HepG2 (cell line): ENCODE results near the gene TIMM44. TPM values are rescaled to one million over a fixed set of nuclear protein-coding genes. Genes with fewer than 3 reads are reported as not detected.

ENCODE experiments used
- ATAC-seq: fragments of 200-7000 bp; cut with Tn5 transposase; 3 replicates; pipeline ENCODE4 v1.9.1; 2020; ENCODE audit warnings: mild to moderate bottlenecking, moderate library complexity
- BruUV-seq: library from RNA; stranded (reverse); fragments of 400-500 nt; replicated peaks from 2 replicates; lab custom pipeline; 2021; lab: Mats Ljungman, UMichigan
- CTCF ChIA-PET: fragments of 300-600 bp; formaldehyde crosslinking; extraction: SDS; loops from one replicate; lab custom pipeline; 2021; ENCODE audit warnings: low total read pairs, inconsistent platforms, low intra/inter-chr PET ratio; lab: Yijun Ruan, JAX
- POLR2A ChIA-PET: fragments of 350-600 bp; sonication (Branson Sonifier 250); formaldehyde crosslinking; loops from one replicate; lab custom pipeline; 2020; ENCODE audit warnings: antibody characterized with exemption, inconsistent platforms; lab: Yijun Ruan, JAX
- DNase-seq: peaks from one replicate; pipeline ENCODE4 v3.0.0-alpha.2; 2015; ENCODE audit warnings: low spot score
- FAIRE-seq: peaks from 3 replicates; lab custom pipeline; 2011; peaks lifted over from hg19 to GRCh38; lab: Jason Lieb, UNC
- H2AFZ ChIP-seq: one replicate; pipeline ENCODE4 v1.6.1; 2011; ENCODE audit warnings: low read length, inconsistent platforms
- H3K27ac ChIP-seq: fragments of 300-600 bp; 3 replicates; pipeline ENCODE4 v1.8.0; 2011; ENCODE audit warnings: mixed run types, mild to moderate bottlenecking, mixed read lengths, low read length, inconsistent platforms; ENCODE audit not compliant: insufficient read depth; ENCODE audit errors: extremely low read length
- H3K27me3 ChIP-seq, 2 experiments: fragments of 200-600 bp in 1 of 2; 2 replicates in 1 of 2; 3 replicates in 1 of 2; pipeline versions ENCODE4 v1.6.0 to v1.8.0; 2011; ENCODE audit warnings: low read length in 2 of 2, mild to moderate bottlenecking in 2 of 2, moderate library complexity in 2 of 2, inconsistent platforms in 1 of 2; ENCODE audit not compliant: insufficient read depth in 2 of 2, control insufficient read depth in 1 of 2
- H3K36me3 ChIP-seq, 2 experiments: fragments of 200-600 bp in 1 of 2; replicated peaks in 1 of 2; 2 replicates in 1 of 2; 3 replicates in 1 of 2; pipeline versions ENCODE4 v1.5.1 to v1.8.0; 2011; ENCODE audit warnings: low read length in 2 of 2, inconsistent platforms in 1 of 2; ENCODE audit not compliant: insufficient read depth in 2 of 2, control insufficient read depth in 1 of 2
- H3K4me1 ChIP-seq: 2 replicates; pipeline ENCODE4 v1.5.1; 2012; ENCODE audit warnings: low read length, inconsistent platforms; ENCODE audit not compliant: insufficient read depth
- H3K4me2 ChIP-seq: 2 replicates; pipeline ENCODE4 v1.6.0; 2011; ENCODE audit warnings: low read depth, low read length, inconsistent platforms
- H3K4me3 ChIP-seq, 3 experiments: fragments of 200-600 bp in 1 of 3; sonication (generic), shearing (Covaris generic) in 1 of 3; replicated peaks in 1 of 3; 2 replicates each; pipeline ENCODE4 v1.5.1; 2011 to 2016; ENCODE audit warnings: low read length in 3 of 3, inconsistent platforms in 2 of 3, low read depth in 2 of 3, mild to moderate bottlenecking in 2 of 3, control low read depth in 1 of 3, mixed read lengths in 1 of 3; ENCODE audit not compliant: insufficient read depth in 1 of 3
- H3K79me2 ChIP-seq: one replicate; pipeline ENCODE4 v1.6.1; 2011; ENCODE audit warnings: low read length, inconsistent platforms; ENCODE audit not compliant: insufficient read depth
- H3K9ac ChIP-seq: 2 replicates; pipeline ENCODE4 v1.6.0; 2011; ENCODE audit warnings: mild to moderate bottlenecking, low read depth, low read length, inconsistent platforms; ENCODE audit not compliant: insufficient read depth
- H3K9me3 ChIP-seq: 2 replicates; pipeline ENCODE4 v1.5.1; 2012; ENCODE audit warnings: mild to moderate bottlenecking, low read length
- H4K20me1 ChIP-seq: 2 replicates; pipeline ENCODE4 v1.6.0; 2011; ENCODE audit warnings: inconsistent platforms, mild to moderate bottlenecking, low read length, moderate library complexity; ENCODE audit not compliant: insufficient read depth
- BRCA1 ChIP-seq: sonication (generic); formaldehyde crosslinking; IDR thresholded peaks from 2 replicates; pipeline ENCODE4 v1.4.0; 2020; ENCODE audit warnings: missing genetic modification reagents
- CHD2 ChIP-seq: IDR thresholded peaks from 2 replicates; pipeline ENCODE4 v1.6.1; 2011; ENCODE audit warnings: low read depth, low read length, improper control_type of control experiment
- ETV5 ChIP-seq: IDR thresholded peaks from 2 replicates; pipeline ENCODE4 v1.6.1; 2018; ENCODE audit warnings: missing biosample characterization, missing genetic modification reagents, inconsistent platforms, borderline replicate concordance
- HIVEP1 ChIP-seq: sonication (generic); formaldehyde crosslinking; IDR thresholded peaks from 2 replicates; pipeline ENCODE4 v1.4.0; 2020; ENCODE audit warnings: mild to moderate bottlenecking, missing genetic modification reagents
- JDP2 ChIP-seq: sonication (generic); formaldehyde crosslinking; IDR thresholded peaks from 2 replicates; pipeline ENCODE4 v1.8.1; 2022; ENCODE audit warnings: missing genetic modification reagents, borderline replicate concordance
- POLR2AphosphoS5 ChIP-seq: IDR thresholded peaks from 2 replicates; pipeline ENCODE4 v1.6.1; 2012; ENCODE audit warnings: low read depth, low read length
- RORA ChIP-seq: sonication (generic); formaldehyde crosslinking; IDR thresholded peaks from 2 replicates; pipeline ENCODE4 v1.5.0; 2020; ENCODE audit warnings: mild to moderate bottlenecking, missing genetic modification reagents, moderate library complexity
- SRSF4 ChIP-seq: fragments of 200-400 bp; formaldehyde crosslinking; IDR thresholded peaks from one replicate; pipeline ENCODE4 v1.6.1; 2018; ENCODE audit warnings: mild to moderate bottlenecking, low read depth, low read length, moderate library complexity; ENCODE audit not compliant: poor library complexity, severe bottlenecking
- ZC3H13 ChIP-seq: sonication (generic); formaldehyde crosslinking; IDR thresholded peaks from 2 replicates; pipeline ENCODE4 v1.8.1; 2023; ENCODE audit warnings: mild to moderate bottlenecking, missing genetic modification reagents, moderate library complexity
- ZNF138 ChIP-seq: sonication (generic); formaldehyde crosslinking; IDR thresholded peaks from 2 replicates; pipeline ENCODE4 v1.5.0; 2020; ENCODE audit warnings: mild to moderate bottlenecking, low read depth, missing genetic modification reagents
- ZNF20 ChIP-seq: sonication (generic); formaldehyde crosslinking; IDR thresholded peaks from 2 replicates; pipeline ENCODE4 v1.4.0; 2020; ENCODE audit warnings: mild to moderate bottlenecking, moderate library complexity, missing genetic modification reagents
- ZNF501 ChIP-seq: sonication (generic); formaldehyde crosslinking; IDR thresholded peaks from 2 replicates; pipeline ENCODE4 v1.5.1; 2020; ENCODE audit warnings: mild to moderate bottlenecking, moderate library complexity, missing genetic modification reagents
- ZNF597 ChIP-seq: sonication (generic); formaldehyde crosslinking; IDR thresholded peaks from 2 replicates; pipeline ENCODE4 v1.5.0; 2020; ENCODE audit warnings: missing genetic modification reagents
- ZZZ3 ChIP-seq: sonication (generic); formaldehyde crosslinking; IDR thresholded peaks from 2 replicates; pipeline ENCODE4 v1.4.0; 2020; ENCODE audit warnings: missing genetic modification reagents, mild to moderate bottlenecking, borderline replicate concordance
- WGBS: methylation state at CpG from one replicate; pipeline ENCODE4 v1.1.6; 2017; ENCODE audit warnings: low lambda C conversion rate; 5-methylcytosine and 5-hydroxymethylcytosine counted together
- in situ Hi-C: cut with HindIII; loops from 2 replicates; pipeline ENCODE4 v1.10.0; 2017; ENCODE audit warnings: low pct_unique_long_range_greater_than_20kb; ENCODE audit not compliant: extremely low pct_ligation_motif_present
- intact Hi-C: fragments of 100-400 bp; cut with micrococcal nuclease; formaldehyde crosslinking; loops from one replicate; pipeline ENCODE4 v1.10.0; 2022; ENCODE audit not compliant: unreplicated experiment
- polyA plus RNA-seq, 8 experiments: library from polyadenylated mRNA; depleted of rRNA in 3 of 8; stranded (reverse) in 7 of 8; unstranded in 1 of 8; fragments of >200 nt; fragmentation: Illumina TruSeq in 4 of 8; extraction: Trizol in 4 of 8; gene quantifications; 2 replicates each; pipeline versions ENCODE4 v1.2.1 to v1.2.3, GENCODE V29; 2011 to 2016; ENCODE audit warnings: low read depth in 4 of 8, missing spikeins in 1 of 8, mixed read lengths in 1 of 8; ENCODE audit not compliant: insufficient read depth in 1 of 8
- total RNA-seq, 5 experiments: library from RNA; depleted of rRNA; stranded (reverse); fragments of >200 nt; fragmentation: Illumina TruSeq; extraction: Trizol; gene quantifications; 2 replicates each; pipeline ENCODE4 v1.2.3, GENCODE V29; 2016; ENCODE audit warnings: low read depth in 1 of 5
- TF ChIP-seq, protein P1 (sequence below): IDR thresholded peaks from 2 replicates; pipeline ENCODE4 v1.4.0; 2020; ENCODE audit warnings: mild to moderate bottlenecking, missing genetic modification reagents

TIMM44 gene
- total and polyA plus RNA-seq, 2 of the 13 experiments (the other 11 are each of a cell fraction or from before 2014, with no cell fraction given): 42.9 to 72.6 TPM

- TF ChIP-seq, protein P1, sequence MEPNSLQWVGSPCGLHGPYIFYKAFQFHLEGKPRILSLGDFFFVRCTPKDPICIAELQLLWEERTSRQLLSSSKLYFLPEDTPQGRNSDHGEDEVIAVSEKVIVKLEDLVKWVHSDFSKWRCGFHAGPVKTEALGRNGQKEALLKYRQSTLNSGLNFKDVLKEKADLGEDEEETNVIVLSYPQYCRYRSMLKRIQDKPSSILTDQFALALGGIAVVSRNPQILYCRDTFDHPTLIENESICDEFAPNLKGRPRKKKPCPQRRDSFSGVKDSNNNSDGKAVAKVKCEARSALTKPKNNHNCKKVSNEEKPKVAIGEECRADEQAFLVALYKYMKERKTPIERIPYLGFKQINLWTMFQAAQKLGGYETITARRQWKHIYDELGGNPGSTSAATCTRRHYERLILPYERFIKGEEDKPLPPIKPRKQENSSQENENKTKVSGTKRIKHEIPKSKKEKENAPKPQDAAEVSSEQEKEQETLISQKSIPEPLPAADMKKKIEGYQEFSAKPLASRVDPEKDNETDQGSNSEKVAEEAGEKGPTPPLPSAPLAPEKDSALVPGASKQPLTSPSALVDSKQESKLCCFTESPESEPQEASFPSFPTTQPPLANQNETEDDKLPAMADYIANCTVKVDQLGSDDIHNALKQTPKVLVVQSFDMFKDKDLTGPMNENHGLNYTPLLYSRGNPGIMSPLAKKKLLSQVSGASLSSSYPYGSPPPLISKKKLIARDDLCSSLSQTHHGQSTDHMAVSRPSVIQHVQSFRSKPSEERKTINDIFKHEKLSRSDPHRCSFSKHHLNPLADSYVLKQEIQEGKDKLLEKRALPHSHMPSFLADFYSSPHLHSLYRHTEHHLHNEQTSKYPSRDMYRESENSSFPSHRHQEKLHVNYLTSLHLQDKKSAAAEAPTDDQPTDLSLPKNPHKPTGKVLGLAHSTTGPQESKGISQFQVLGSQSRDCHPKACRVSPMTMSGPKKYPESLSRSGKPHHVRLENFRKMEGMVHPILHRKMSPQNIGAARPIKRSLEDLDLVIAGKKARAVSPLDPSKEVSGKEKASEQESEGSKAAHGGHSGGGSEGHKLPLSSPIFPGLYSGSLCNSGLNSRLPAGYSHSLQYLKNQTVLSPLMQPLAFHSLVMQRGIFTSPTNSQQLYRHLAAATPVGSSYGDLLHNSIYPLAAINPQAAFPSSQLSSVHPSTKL (CRISPR knock-in tag): no peak
- TF ChIP-seq SRSF4: no peak
These were observed 40.6 kb downstream of the TIMM44 start (continued) for GRCh38 chr19:7902796-7903243.

- intact Hi-C loops (no loop called here), in situ Hi-C loops (no loop called here)
- ChIA-PET POLR2A (interaction anchor here (3.1 to 4.9 kb wide), 4 partner anchors 12 to 42 kb away, joined by 22 to 83 read pairs (median 64); partner anchors contain the start of genes LRRC8E, SNAPC2 and TIMM44), CTCF (no interaction called here)
- Histone ChIP-seq H3K4me3 (no peak overlapping the region), H3K36me3 (peaks cover 9 to 22% of the 10 kb centered on the region in 2 experiments; a peak in 3 of 5 replicates), H3K4me1 (peaks cover 59% of the 10 kb centered on the region), H2AFZ (no peak overlapping the region), H3K27ac (no peak overlapping the region), H3K4me2 (no peak overlapping the region), H3K27me3 (no peaks in the 10 kb centered on the region; a peak in 1 of 5 replicates), H3K9me3 (no peaks in the 10 kb centered on the region), H3K79me2 (peaks cover 26% of the 10 kb centered on the region), H3K9ac (no peak overlapping the region), H4K20me1 (peaks cover 10% of the 10 kb centered on the region; the same call in 1 of the 2 replicates)
- no peak for TF ChIP-seq ZC3H13 (CRISPR knock-in tag)
- no peak for TF ChIP-seq RORA
- TF ChIP-seq HIVEP1 (CRISPR knock-in tag): no peak
- TF ChIP-seq POLR2AphosphoS5: no peak
- TF ChIP-seq ZNF20 (CRISPR knock-in tag): no peak
- TF ChIP-seq JDP2: no peak
- no peak for TF ChIP-seq ZNF138 (CRISPR knock-in tag)
- no peak for TF ChIP-seq CHD2
- no peak for TF ChIP-seq BRCA1
- TF ChIP-seq ZZZ3: no peak
- no peak for TF ChIP-seq ETV5
- no peak for TF ChIP-seq ZNF597 (CRISPR knock-in tag)
- no peak for TF ChIP-seq ZNF501 (CRISPR knock-in tag)
- no TSS peak for BruUV-seq
- DNase-seq (no peak), ATAC-seq (no peak), FAIRE-seq (no peak)
- 99% methylated on average over 7 of the region's 7 CpGs for WGBS
These were observed 42.1 kb downstream of the TIMM44 start for GRCh38 chr19:7901337-7901736.
